Kidney epithelial cell (primary cell): Measurements from ENCODE around the gene UGT2A1. TPM values are rescaled to one million over a fixed set of nuclear protein-coding genes. Genes with fewer than 3 reads are reported as not detected.

Experiments
- DNase-seq: peaks from one replicate; pipeline ENCODE4 v3.0.0-alpha.2; 2010; ENCODE audit warnings: low read depth
- H3K27me3 ChIP-seq: 2 replicates; pipeline ENCODE4 v1.6.0; 2011; ENCODE audit warnings: low read length; ENCODE audit not compliant: control insufficient read depth, insufficient read depth
- H3K36me3 ChIP-seq: 2 replicates; pipeline ENCODE4 v1.5.1; 2011; ENCODE audit warnings: low read length; ENCODE audit not compliant: control insufficient read depth, insufficient read depth
- H3K4me3 ChIP-seq: 2 replicates; pipeline ENCODE4 v1.5.1; 2011; ENCODE audit warnings: low read depth, mild to moderate bottlenecking, control low read depth, low read length
- total RNA-seq: library from RNA; depleted of rRNA; stranded (reverse); fragments of >200 nt; gene quantifications from 2 replicates; pipeline ENCODE4 v1.2.3, GENCODE V29; 2015
- TF ChIP-seq, protein P1 (sequence below): IDR thresholded peaks from 2 replicates; pipeline ENCODE4 v1.5.1; 2011; ENCODE audit warnings: mild to moderate bottlenecking, moderate library complexity, low read length, control low read depth, inconsistent platforms; ENCODE audit not compliant: insufficient read depth, poor library complexity, severe bottlenecking

UGT2A1 gene
- total RNA-seq, 1 donor from 2014 or later, result not detected

DNA sequence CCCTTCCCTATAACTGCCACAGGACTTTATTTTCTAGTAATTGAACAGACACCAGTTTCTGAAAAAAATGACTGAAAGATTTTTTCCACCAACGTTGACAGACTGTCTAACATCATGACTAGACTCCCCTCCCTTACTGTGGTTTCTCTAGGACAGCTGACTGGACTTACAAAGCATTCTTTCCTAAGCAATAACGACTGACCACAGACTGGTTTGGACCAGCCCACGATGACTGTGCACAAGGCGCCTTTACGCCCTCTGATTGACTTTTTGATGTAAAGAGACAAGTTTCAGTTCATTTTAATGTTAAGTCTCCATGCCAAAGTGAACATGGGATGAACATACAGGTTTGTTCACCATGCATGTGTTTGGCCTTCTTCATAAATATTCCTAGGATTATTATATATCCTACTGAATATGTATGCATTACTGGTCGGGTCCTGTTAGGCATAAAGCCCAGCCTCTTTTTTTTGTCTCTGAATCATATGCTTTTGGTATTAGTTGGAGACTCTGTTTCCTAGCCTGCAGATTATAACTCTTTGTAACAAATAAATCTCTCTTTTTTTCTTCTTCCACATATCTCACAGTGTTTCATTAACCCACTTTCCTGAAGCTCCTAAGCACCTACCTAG lies 106.8 kb downstream of the UGT2A1 start:
- H3K4me3 ChIP-seq, result no peak overlapping the region
- H3K27me3 ChIP-seq, result no peaks in the 10 kb centered on the region
- no peaks in the 10 kb centered on the region for H3K36me3 ChIP-seq
- TF ChIP-seq, protein P1, sequence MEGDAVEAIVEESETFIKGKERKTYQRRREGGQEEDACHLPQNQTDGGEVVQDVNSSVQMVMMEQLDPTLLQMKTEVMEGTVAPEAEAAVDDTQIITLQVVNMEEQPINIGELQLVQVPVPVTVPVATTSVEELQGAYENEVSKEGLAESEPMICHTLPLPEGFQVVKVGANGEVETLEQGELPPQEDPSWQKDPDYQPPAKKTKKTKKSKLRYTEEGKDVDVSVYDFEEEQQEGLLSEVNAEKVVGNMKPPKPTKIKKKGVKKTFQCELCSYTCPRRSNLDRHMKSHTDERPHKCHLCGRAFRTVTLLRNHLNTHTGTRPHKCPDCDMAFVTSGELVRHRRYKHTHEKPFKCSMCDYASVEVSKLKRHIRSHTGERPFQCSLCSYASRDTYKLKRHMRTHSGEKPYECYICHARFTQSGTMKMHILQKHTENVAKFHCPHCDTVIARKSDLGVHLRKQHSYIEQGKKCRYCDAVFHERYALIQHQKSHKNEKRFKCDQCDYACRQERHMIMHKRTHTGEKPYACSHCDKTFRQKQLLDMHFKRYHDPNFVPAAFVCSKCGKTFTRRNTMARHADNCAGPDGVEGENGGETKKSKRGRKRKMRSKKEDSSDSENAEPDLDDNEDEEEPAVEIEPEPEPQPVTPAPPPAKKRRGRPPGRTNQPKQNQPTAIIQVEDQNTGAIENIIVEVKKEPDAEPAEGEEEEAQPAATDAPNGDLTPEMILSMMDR, result no peak
- DNase-seq, result peak; percentile 71

Other genes with a start within 250 kb of the UGT2A1 start
- 0.42 TPM in 1 of 2 replicates, not detected in the other for gene UGT2B4, start 157.3 kb downstream of the UGT2A1 start, total RNA-seq
- gene UGT2A2, start 13.6 kb downstream of the UGT2A1 start, total RNA-seq, result not detected in 2 replicates
- gene SULT1B1, start 107.4 kb upstream of the UGT2A1 start, total RNA-seq, result not detected in 2 replicates
- gene SULT1E1, start 206.9 kb upstream of the UGT2A1 start, total RNA-seq, result not detected in 2 replicates